ENCODE results near the gene FAM107B. TPM values are rescaled to one million over a fixed set of nuclear protein-coding genes. Genes with fewer than 3 reads are reported as not detected.

Gene FAM107B
- total RNA-seq, 4 donors from 2014 or later: 12.3 to 41.3 (median 31.8) TPM

- Histone ChIP-seq H3K27me3 (no peaks in the 10 kb centered on the region), H3K27ac (peak overlapping the region in 1 of 3 donors; percentile 73), H3K9me3 (no peaks in the 10 kb centered on the region), H3K36me3 (no peaks in the 10 kb centered on the region), H3K4me1 (peaks cover 27% of the 10 kb centered on the region in 2 donors), H3K4me3 (replicated peaks in 1 of 3) (no peak overlapping the region)
- DNase-seq: no peak
- intact Hi-C loops (cut with DNase I): no loop called here
- TF ChIP-seq CTCF (IDR thresholded peaks at IDR 0.05) (no peak), POLR2A (IDR thresholded peaks at IDR 0.05) (no peak)
- WGBS, 2 donors: 73 to 91% methylated on average over 11 of the region's 11 CpGs
These were observed 36.7 kb downstream of the FAM107B start for GRCh38 chr10:14737808-14738545.

- Histone ChIP-seq H3K27ac (peak overlapping the region; percentile 34 to 82 (median 73)), H3K4me1 (peaks cover 27% of the 10 kb centered on the region in 2 donors), H3K27me3 (no peaks in the 10 kb centered on the region), H3K36me3 (no peaks in the 10 kb centered on the region), H3K9me3 (no peaks in the 10 kb centered on the region), H3K4me3 (replicated peaks in 1 of 3) (no peak overlapping the region)
- intact Hi-C loops (cut with DNase I): no loop called here
- 38 to 43% methylated on average over 4 of the region's 4 CpGs for WGBS, 2 donors
- peak; percentile 24 to 55 for DNase-seq
- TF ChIP-seq POLR2A (IDR thresholded peaks at IDR 0.05) (peak in 1 of 2 donors; percentile 23), CTCF (IDR thresholded peaks at IDR 0.05) (no peak)
These were observed 38.1 kb downstream of the FAM107B start for GRCh38 chr10:14736600-14737081.

GRCh38 chr10:14736043-14736442 lies 38.7 kb downstream of the FAM107B start:
- TF ChIP-seq POLR2A (IDR thresholded peaks at IDR 0.05): no peak
- TF ChIP-seq CTCF (IDR thresholded peaks at IDR 0.05): no peak
- DNase-seq: no peak
- Histone ChIP-seq H3K4me3 (replicated peaks in 1 of 3) (no peak overlapping the region), H3K9me3 (no peaks in the 10 kb centered on the region), H3K27me3 (no peaks in the 10 kb centered on the region), H3K4me1 (peaks cover 27% of the 10 kb centered on the region in 2 donors), H3K36me3 (no peaks in the 10 kb centered on the region), H3K27ac (peak overlapping the region in 2 of 3 donors; percentile 73 to 82)
- WGBS, 2 donors: 92 to 93% methylated on average over 2 of the region's 2 CpGs
- intact Hi-C loops (cut with DNase I): no loop called here

GRCh38 chr10:14731875-14732512 lies 42.7 kb downstream of the FAM107B start:
- Histone ChIP-seq H3K27me3 (no peaks in the 10 kb centered on the region), H3K36me3 (no peaks in the 10 kb centered on the region), H3K4me3 (replicated peaks in 1 of 3) (no peak overlapping the region), H3K4me1 (peaks cover 21 to 22% of the 10 kb centered on the region in 2 donors), H3K27ac (no peak overlapping the region), H3K9me3 (no peaks in the 10 kb centered on the region)
- intact Hi-C loops (cut with DNase I): no loop called here
- no peak for DNase-seq
- WGBS, 2 donors: 88 to 89% methylated on average over 14 of the region's 14 CpGs
- TF ChIP-seq CTCF (IDR thresholded peaks at IDR 0.05) (no peak), POLR2A (IDR thresholded peaks at IDR 0.05) (no peak)

- H3K27me3 ChIP-seq: no peaks in the 10 kb centered on the region
- H3K4me3 ChIP-seq (replicated peaks in 1 of 3): no peak overlapping the region
- no peaks in the 10 kb centered on the region for H3K36me3 ChIP-seq
- H3K9me3 ChIP-seq: no peaks in the 10 kb centered on the region
- TF ChIP-seq CTCF (IDR thresholded peaks at IDR 0.05) (no peak), POLR2A (IDR thresholded peaks at IDR 0.05) (no peak)
- WGBS, 2 donors: 72 to 78% methylated on average over 3 of the region's 3 CpGs
- intact Hi-C loops (cut with DNase I): no loop called here
- no peak overlapping the region for H3K27ac ChIP-seq
- no peaks in the 10 kb centered on the region for H3K4me1 ChIP-seq
- no peak for DNase-seq
These were observed 46.4 kb downstream of the FAM107B start for GRCh38 chr10:14728346-14728745.

All from thyroid gland (tissue), 4 donors.